Hepatocyte (in vitro differentiated cells): Measurements from ENCODE around the gene SCP2. TPM values are rescaled to one million over a fixed set of nuclear protein-coding genes. Genes with fewer than 3 reads are reported as not detected.
"Not testable (repeated sequence)": the region's sequence is repeated elsewhere in the genome, so short reads cannot be mapped to it uniquely, and the experiment has no call there.

Experiments used
- DNase-seq: peaks from one replicate; pipeline ENCODE4 v3.0.0-alpha.2; 2016; ENCODE audit warnings: low spot score
- H2AFZ ChIP-seq: fragments of 200-600 bp; sonication (generic); 2 replicates; pipeline ENCODE4 v1.6.0; 2016; ENCODE audit warnings: antibody characterized with exemption, mild to moderate bottlenecking
- H3K27ac ChIP-seq: fragments of 200-600 bp; sonication (generic); 2 replicates; pipeline ENCODE4 v1.5.1; 2016; ENCODE audit warnings: mild to moderate bottlenecking
- H3K27me3 ChIP-seq: fragments of 200-600 bp; sonication (generic); 2 replicates; pipeline ENCODE4 v1.6.1; 2016
- H3K36me3 ChIP-seq: fragments of 200-600 bp; sonication (generic); replicated peaks from 2 replicates; pipeline ENCODE4 v1.5.1; 2016; ENCODE audit warnings: low read depth; ENCODE audit not compliant: insufficient read depth
- H3K4me1 ChIP-seq: fragments of 200-600 bp; sonication (generic); 2 replicates; pipeline ENCODE4 v1.5.1; 2016; ENCODE audit warnings: mild to moderate bottlenecking, moderate library complexity; ENCODE audit not compliant: insufficient read depth
- H3K4me2 ChIP-seq: fragments of 200-600 bp; sonication (generic); 2 replicates; pipeline ENCODE4 v1.6.0; 2016
- H3K4me3 ChIP-seq: fragments of 200-600 bp; sonication (generic); 2 replicates; pipeline ENCODE4 v1.5.1; 2016; ENCODE audit warnings: mild to moderate bottlenecking
- H3K79me2 ChIP-seq: fragments of 200-600 bp; sonication (generic); 2 replicates; pipeline ENCODE4 v1.6.0; 2017; ENCODE audit warnings: mild to moderate bottlenecking
- H3K9me2 ChIP-seq: fragments of 200-600 bp; sonication (generic); replicated peaks from 2 replicates; pipeline ENCODE4 v1.6.0; 2017; ENCODE audit warnings: mild to moderate bottlenecking; ENCODE audit not compliant: insufficient read depth
- H3K9me3 ChIP-seq: fragments of 200-600 bp; sonication (generic); 2 replicates; pipeline ENCODE4 v1.5.1; 2016; ENCODE audit warnings: low read depth, mild to moderate bottlenecking
- H4K20me1 ChIP-seq: fragments of 200-600 bp; sonication (generic); 2 replicates; pipeline ENCODE4 v1.6.0; 2016; ENCODE audit warnings: mild to moderate bottlenecking; ENCODE audit not compliant: insufficient read depth, poor library complexity, severe bottlenecking
- EZH2 ChIP-seq: fragments of 200-600 bp; sonication (generic); IDR thresholded peaks from 2 replicates; pipeline ENCODE4 v1.6.1; 2016; ENCODE audit warnings: antibody characterized with exemption, mild to moderate bottlenecking, borderline replicate concordance
- EZH2phosphoT487 ChIP-seq: fragments of 200-600 bp; sonication (generic); IDR thresholded peaks from one replicate; pipeline ENCODE4 v1.6.1; 2018; ENCODE audit warnings: antibody characterized with exemption, mild to moderate bottlenecking, low read depth, moderate library complexity; ENCODE audit not compliant: unreplicated experiment, severe bottlenecking
- WGBS: methylation state at CpG from one replicate; pipeline ENCODE4 v1.1.6; 2016; ENCODE audit warnings: low lambda C conversion rate; ENCODE audit errors: missing lambda C conversion rate; 5-methylcytosine and 5-hydroxymethylcytosine counted together
- polyA plus RNA-seq: library from polyadenylated mRNA; unstranded; fragments of >200 nt; fragmentation: Nextera tagmentation; extraction: Ambion mirVana; gene quantifications from 2 replicates; pipeline ENCODE4 v1.2.1, GENCODE V29; 2016
- total RNA-seq: library from RNA; depleted of rRNA; stranded (reverse); fragments of >200 nt; gene quantifications from 2 replicates; pipeline ENCODE4 v1.2.3, GENCODE V29; 2014
- TF ChIP-seq, protein P1 (sequence below): fragments of 200-600 bp; sonication (generic); IDR thresholded peaks from 2 replicates; pipeline ENCODE4 v1.5.1; 2016; ENCODE audit warnings: antibody characterized with exemption, mild to moderate bottlenecking; ENCODE audit not compliant: poor library complexity

SCP2 gene
- total and polyA plus RNA-seq, 2 experiments from 2014 or later = 201 to 310 TPM

DNA sequence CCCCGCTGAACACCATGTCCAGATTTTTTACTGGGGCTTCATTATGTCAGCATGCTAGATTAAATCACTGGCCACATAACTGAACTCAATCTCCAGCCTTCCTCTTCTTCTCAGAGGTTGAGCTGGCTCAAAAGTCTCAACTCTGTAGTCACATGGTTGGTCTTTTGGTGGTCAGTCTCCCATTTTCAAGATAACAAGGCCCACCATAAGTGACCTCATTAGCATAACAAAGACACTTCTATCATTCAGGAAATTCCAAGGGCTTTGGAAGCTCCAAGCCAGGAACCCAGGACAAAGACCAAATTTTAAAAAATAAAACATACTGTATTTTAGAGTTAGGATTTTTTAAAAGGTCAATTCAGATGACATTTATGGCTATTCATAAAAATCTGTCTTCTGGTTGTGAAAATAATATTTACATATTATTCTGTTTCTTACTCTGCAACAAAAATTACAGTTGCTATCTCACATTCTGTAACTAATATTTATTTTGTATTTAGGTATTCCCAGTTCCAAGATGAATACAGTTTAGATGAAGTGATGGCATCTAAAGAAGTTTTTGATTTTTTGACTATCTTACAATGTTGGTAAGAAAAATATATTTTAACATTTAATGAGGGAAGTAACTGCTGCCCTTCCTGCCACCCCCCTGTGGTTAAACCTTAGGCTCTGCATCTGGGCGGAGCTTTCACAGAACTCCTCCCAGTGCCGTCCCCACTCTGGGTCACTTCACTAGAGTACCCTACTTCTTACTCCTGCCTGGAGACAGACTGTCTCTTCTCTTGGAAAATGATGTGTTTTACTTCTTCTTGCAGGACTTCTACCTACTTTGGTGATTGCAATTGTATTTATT lies 49.3 kb downstream of the SCP2 start:
- H3K4me2 ChIP-seq = no peak overlapping the region
- TF ChIP-seq, protein P1, sequence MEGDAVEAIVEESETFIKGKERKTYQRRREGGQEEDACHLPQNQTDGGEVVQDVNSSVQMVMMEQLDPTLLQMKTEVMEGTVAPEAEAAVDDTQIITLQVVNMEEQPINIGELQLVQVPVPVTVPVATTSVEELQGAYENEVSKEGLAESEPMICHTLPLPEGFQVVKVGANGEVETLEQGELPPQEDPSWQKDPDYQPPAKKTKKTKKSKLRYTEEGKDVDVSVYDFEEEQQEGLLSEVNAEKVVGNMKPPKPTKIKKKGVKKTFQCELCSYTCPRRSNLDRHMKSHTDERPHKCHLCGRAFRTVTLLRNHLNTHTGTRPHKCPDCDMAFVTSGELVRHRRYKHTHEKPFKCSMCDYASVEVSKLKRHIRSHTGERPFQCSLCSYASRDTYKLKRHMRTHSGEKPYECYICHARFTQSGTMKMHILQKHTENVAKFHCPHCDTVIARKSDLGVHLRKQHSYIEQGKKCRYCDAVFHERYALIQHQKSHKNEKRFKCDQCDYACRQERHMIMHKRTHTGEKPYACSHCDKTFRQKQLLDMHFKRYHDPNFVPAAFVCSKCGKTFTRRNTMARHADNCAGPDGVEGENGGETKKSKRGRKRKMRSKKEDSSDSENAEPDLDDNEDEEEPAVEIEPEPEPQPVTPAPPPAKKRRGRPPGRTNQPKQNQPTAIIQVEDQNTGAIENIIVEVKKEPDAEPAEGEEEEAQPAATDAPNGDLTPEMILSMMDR = no peak
- TF ChIP-seq EZH2 (no peak), EZH2phosphoT487 (no peak)
- no peaks in the 10 kb centered on the region for H3K9me2 ChIP-seq
- no peaks in the 10 kb centered on the region for H3K36me3 ChIP-seq
- H3K4me1 ChIP-seq = no peaks in the 10 kb centered on the region
- H3K27ac ChIP-seq = no peak overlapping the region
- H3K9me3 ChIP-seq = no peaks in the 10 kb centered on the region
- H3K79me2 ChIP-seq = no peaks in the 10 kb centered on the region
- 71% methylated on average over 3 of the region's 3 CpGs for WGBS
- no peaks in the 10 kb centered on the region for H4K20me1 ChIP-seq
- H3K4me3 ChIP-seq = no peak overlapping the region
- H2AFZ ChIP-seq = no peak overlapping the region
- DNase-seq = no peak
- H3K27me3 ChIP-seq = no peaks in the 10 kb centered on the region

DNA sequence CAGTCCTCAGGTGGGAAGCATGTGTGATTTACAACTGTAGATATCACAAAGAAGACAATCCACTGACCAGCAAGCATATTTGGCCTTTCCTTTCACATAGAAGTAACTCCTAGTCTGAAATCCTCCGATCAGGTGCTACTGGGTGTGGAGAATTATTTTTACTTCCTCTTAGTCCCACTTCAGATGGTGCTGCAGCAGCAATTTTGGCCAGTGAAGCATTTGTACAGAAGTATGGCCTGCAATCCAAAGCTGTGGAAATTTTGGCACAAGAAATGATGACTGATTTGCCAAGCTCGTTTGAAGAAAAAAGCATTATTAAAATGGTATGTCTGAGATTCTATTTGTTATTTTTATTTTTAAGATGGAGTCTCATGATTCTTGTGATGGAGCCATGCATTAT lies 51.0 kb downstream of the SCP2 start:
- no peaks in the 10 kb centered on the region for H3K9me2 ChIP-seq

DNA sequence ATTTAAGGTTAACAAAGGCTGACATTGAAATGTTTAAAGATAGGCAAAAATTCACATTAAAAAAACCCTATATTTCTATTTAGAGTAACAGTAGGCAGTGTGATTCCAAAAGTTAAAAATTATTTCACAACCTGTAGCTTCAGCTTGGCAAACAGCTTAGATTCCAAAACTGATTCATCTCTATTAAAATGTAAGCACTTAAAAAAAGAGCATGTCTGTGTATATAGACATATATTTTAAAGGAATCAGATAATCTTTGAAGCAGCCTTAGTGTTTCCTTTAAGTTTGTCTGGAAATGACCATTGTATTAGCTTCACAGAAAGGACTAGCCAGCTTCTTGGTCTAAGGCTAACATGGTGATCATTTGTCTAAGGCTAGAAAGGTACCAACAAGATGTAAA lies 65.7 kb downstream of the SCP2 start:
- not testable (repeated sequence) for H3K9me3 ChIP-seq, H3K9me2 ChIP-seq, H3K4me3 ChIP-seq, H3K4me2 ChIP-seq, H3K27me3 ChIP-seq, DNase-seq, H3K79me2 ChIP-seq, H3K27ac ChIP-seq, H3K4me1 ChIP-seq, H4K20me1 ChIP-seq, H3K36me3 ChIP-seq, H2AFZ ChIP-seq

More for the DNA sequence above, 51.0 kb downstream of the SCP2 start:
- H2AFZ ChIP-seq = no peak overlapping the region
- WGBS = 90% methylated on average over 2 of the region's 2 CpGs
- H3K4me3 ChIP-seq = no peak overlapping the region
- no peaks in the 10 kb centered on the region for H3K27me3 ChIP-seq
- no peak for DNase-seq
- H4K20me1 ChIP-seq = no peaks in the 10 kb centered on the region
- H3K36me3 ChIP-seq = no peaks in the 10 kb centered on the region
- H3K4me1 ChIP-seq = no peaks in the 10 kb centered on the region
- no peaks in the 10 kb centered on the region for H3K9me3 ChIP-seq
- no peaks in the 10 kb centered on the region for H3K79me2 ChIP-seq
- no peak overlapping the region for H3K27ac ChIP-seq
- H3K4me2 ChIP-seq = no peak overlapping the region
- no peak for TF ChIP-seq EZH2phosphoT487
- no peak for TF ChIP-seq EZH2
- TF ChIP-seq, protein P1 = no peak

DNA sequence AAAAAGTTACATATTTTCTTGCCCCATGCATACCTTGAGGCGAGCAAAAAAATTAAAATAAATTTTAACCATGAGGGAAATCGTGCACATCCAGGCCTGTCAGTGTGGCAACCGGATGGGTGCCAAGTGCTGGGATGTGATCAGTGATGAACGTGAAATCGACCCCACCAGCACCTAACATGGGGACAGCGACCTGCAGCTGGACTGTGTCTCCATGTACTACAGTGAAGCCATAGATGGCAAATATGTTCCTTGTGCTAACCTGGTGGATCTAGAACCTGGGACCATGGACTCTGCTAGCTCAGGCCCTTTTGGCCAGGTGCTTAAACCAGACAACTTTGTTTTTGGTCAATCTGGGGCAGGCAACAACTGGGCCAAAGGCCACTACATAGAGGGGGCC lies 67.6 kb downstream of the SCP2 start:
- DNase-seq = no peak
- no peak overlapping the region for H2AFZ ChIP-seq
- H3K9me2 ChIP-seq = no peaks in the 10 kb centered on the region

More for the DNA sequence above, 67.6 kb downstream of the SCP2 start:
- no peaks in the 10 kb centered on the region for H3K9me3 ChIP-seq
- H3K27ac ChIP-seq = no peak overlapping the region
- no peaks in the 10 kb centered on the region for H3K4me1 ChIP-seq
- no peaks in the 10 kb centered on the region for H4K20me1 ChIP-seq
- TF ChIP-seq EZH2 (no peak), EZH2phosphoT487 (no peak)
- TF ChIP-seq, protein P1 = no peak
- H3K27me3 ChIP-seq = no peaks in the 10 kb centered on the region
- no peaks in the 10 kb centered on the region for H3K79me2 ChIP-seq
- H3K36me3 ChIP-seq = no peaks in the 10 kb centered on the region
- no peak overlapping the region for H3K4me3 ChIP-seq
- whole genome bisulfite sequencing = 95% methylated on average over 6 of the region's 6 CpGs
- no peak overlapping the region for H3K4me2 ChIP-seq
